DND-41 (cell line): Measurements from ENCODE around the gene SLC28A3.

ENCODE experiments used
- CTCF ChIP-seq: IDR thresholded peaks from 2 replicates; pipeline ENCODE4 v1.5.1; 2012; ENCODE audit warnings: borderline replicate concordance, low read length, moderate library complexity, mild to moderate bottlenecking; ENCODE audit not compliant: poor library complexity, severe bottlenecking; ENCODE audit errors: extremely low read depth
- EZH2 ChIP-seq: IDR thresholded peaks from 3 replicates; pipeline ENCODE4 v1.6.1; 2012; ENCODE audit warnings: borderline replicate concordance, low read depth, mild to moderate bottlenecking, moderate library complexity, low read length, inconsistent platforms; ENCODE audit not compliant: severe bottlenecking

- TF ChIP-seq CTCF, result no peak
- TF ChIP-seq EZH2, result no peak
These were observed 46.2 kb upstream of the SLC28A3 start for GRCh38 chr9:84386753-84387152.
